GM19238 (cell line): ENCODE measurements around the gene ZNF761.
A peak's percentile ranks its signal among the peaks of the same experiment; 100 is the strongest.
"Not testable (repeated sequence)": the region's sequence is repeated elsewhere in the genome, so short reads cannot be mapped to it uniquely, and the experiment has no call there.

ENCODE experiments used
- DNase-seq: peaks from one replicate; pipeline ENCODE4 v3.0.0; 2011; ENCODE audit warnings: low spot score; ENCODE audit not compliant: insufficient read length

ZNF761 gene

DNA sequence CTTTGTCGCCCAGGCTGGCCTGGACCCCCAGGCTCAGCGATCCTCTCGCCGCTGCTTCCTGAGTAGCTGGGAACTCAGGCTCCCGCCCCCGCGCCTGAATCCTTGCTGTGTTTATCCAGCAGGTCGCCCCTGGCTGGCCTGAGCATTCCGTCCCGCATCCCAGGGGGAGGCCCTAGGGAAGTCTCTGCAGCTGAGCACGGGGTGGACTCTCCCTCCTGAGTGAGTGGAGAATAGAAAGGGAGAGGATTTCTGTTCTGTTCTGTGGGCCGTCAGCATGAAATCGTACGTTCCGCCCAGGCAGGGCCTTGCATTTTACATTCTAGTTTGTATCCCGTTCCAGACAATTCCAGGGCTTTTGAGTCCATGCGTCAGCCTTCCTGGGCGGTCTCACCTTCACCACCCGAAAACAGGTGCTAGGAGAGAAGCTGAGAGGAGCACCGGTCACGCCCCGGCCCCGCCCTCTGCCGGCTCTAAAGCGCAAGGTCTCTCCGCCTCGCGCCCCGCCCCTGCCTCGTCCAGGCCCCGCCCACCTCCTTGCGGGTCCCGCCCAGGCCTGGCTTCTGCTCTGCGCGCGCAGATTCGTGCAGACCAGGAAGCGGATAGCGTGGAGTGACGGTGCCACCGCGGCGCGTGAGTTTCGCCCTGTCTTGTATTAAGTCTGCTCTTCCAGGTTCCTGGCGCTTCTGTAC lies at the start of gene ZNF761:
Gene ZNF761 (plus strand): TSS at position 586 of the 689 bp plus-strand sequence. CDS start 15,285 bp downstream, outside the sequence.
- peak; percentile 72 for DNase-seq

DNA sequence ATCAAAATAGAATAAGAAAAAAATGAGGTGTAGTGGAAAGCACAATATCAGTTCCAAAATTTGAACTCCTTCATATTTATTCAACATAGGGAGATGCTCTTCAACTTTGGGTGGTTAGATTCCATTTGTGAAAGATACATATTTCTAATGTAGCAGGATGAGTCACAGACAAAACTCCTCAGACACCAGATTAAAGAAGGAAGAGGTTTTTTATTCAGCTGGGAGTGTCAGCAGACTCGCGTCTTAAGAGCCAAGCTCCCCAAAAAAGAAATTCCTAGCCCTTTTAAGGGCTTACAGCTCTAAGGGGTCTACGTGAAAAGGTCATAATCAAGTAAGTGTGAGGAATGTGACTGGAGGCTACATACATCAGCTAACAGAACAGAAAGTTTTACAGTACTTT lies 43.6 kb upstream of the ZNF761 start:
- DNase-seq, result no peak

DNA sequence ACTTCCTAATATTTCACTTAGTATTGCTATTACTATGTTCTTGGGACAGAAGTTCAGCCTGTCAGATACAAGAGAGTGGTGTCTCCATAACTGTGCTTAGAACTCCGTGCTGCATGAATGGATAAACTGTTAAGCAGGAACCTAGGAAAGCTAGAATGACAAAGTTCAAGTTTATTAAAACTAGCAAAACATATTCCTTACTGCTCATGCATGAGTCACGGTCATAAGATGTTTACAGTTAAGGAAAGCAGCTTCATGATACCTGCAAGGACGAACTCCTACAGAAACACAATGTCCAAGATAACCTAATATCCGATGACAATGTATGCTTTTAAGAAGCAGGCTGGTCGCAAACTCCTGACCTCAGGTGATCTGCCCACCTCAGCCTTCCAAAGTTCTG lies 42.9 kb upstream of the ZNF761 start:
- DNase-seq, result no peak

DNA sequence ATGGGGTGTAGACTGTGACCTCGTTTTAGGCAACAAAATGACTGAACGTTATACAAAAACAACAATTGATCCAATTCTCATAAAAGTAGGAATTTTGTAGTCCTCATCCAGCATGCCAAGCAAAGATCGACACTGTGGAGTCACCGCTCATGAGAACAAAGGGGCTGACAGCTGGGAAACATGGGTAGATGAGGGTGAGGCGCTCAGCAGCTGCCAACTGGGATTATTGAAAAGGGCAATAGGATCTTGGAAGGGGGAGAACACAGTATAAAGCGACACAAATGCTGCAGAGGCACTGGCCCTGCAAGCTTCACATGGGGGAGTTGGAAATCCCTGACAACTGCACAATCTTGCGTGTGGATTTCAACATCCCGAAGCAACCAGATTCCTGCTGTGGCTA lies 42.2 kb upstream of the ZNF761 start:
- DNase-seq, result no peak

DNA sequence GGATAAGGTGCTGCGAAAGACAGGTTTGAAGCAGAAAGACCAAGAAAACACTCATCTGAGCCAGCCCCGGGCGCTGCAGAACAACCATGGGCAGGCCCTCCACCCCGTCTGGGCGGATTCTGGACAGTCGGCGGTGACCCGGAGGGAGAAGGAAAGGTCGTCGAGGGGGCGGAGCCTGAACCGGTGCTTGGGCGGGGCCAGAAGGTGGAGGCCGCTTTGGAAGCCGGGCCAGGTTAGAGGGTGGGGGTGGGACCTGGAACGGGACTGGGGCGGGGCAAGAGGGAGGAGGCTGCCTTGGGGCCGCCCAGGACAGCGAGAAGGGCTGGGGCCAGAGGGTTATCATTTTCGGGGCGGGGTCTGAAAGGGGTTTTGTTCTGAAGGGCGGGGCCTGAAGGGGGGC lies 41.8 kb upstream of the ZNF761 start:
- no peak for DNase-seq

DNA sequence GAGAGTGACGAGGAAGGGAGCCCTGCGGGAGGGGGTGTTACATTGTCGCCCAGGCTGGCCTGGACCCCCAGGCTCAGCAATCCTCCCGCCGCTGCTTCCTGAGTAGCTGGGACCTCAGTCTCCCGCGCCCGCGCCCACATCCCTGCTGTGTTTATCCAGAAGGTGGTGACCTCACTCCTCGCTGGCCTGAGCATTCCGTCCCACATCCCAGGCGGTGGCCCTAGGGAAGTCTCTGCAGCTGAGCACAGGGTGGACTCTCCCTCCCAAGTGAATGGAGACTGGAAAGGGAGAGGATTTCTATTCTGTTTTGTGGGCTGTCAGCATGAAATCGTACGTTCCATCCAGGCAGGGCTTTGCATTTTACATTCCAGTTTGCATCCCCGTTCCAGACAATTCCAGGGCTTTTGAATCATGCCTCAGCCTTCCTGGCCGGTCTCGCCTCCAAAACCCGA lies 37.2 kb upstream of the ZNF761 start:
- no peak for DNase-seq

DNA sequence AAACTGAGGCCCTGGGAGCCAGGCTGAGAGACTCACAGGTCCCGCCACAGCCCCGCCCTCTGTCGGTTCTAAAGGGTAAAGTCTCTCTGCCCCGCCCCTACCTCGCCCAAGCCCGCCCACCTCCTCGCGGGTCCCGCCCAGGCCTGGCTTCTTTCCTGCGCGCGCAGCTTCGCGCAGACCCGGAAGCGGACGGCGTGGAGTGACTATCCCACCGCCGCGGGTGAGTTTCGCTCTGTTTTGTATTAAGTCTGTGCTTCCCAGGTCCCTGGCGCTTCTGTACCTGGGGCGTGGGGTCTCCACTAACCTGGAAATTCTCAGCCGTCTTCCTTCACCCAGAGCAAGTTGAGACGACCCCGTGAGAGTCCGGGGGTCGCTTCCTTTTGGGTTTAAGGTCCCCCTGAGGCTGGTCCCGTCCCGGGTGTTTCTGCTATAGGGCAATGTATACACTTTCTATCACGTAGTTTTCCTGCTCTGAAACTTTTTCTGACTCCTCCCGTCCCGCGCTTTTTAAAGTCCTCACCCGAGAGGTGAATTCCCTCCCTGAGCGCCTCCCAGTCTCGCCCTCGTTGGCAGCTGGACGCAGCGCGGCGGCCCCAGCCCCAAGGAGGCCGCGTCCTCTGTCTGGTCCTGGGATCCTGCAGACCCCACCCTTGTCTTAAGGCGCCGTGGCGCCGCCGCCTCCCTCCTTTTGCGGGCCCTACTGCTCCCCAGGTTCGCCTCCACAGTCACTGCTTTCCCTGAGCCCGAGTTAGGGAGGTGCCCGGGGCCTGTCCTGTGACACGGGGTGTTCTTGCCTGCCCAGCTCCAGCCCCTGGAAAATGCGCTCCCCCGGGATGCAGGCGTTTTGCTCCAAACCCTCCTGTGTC lies 36.6 kb upstream of the ZNF761 start, which contains the start of gene ZNF765:
Gene ZNF765 (plus strand): TSS at position 176 of the 866 bp plus-strand sequence. CDS start 2,867 bp downstream, outside the sequence.
- DNase-seq, result peak; percentile 85

DNA sequence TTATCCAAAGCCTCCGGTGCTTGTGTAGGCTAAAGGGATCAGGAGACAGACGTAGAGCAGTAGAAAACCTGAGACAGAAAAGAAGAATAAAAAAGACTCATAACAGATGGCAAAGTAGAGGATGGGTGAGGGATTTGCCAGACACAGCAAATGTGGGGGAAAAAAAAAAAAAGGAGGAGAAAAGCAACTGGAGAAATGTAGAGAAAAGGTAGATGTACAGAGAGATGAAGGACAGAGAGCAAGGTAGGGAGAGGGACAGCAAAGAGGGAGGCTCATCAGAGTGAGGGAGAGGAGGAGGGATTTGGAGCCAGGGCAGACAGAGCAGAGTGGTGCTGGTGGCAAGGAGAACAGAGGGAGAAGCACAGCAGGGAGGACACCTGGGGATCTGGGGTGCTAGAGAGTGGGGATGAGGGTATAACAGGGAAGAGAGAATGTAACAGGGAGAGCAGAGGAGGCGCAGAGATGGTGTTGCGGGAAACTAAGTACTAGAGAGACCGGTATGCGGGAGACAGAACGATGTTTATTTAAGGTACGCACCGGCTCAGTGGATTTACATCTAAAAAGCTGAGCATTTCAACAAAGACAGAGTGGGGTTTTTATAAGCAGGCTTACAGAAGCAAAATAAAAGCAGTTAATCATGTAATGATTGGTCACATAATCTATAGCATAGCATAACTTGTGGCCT lies 35.8 kb upstream of the ZNF761 start:
- DNase-seq, result not testable (repeated sequence)

DNA sequence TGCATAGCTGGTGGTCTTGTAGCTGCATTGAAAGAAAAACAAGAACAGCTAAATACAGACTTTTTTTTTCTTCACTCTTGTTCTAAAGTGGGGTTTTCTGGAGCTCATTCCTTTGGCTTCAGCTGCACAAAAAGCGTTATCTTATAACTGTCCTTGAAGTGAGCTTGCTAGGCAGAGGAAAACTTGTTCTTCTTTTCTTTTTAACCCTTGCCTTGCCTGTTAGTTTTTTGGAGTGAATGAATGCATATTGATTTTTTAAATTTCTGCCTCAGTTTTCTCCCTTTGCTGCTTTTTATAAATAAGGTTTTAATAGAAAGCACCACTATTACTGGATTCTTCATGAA lies 35.3 kb upstream of the ZNF761 start:
- no peak for DNase-seq

DNA sequence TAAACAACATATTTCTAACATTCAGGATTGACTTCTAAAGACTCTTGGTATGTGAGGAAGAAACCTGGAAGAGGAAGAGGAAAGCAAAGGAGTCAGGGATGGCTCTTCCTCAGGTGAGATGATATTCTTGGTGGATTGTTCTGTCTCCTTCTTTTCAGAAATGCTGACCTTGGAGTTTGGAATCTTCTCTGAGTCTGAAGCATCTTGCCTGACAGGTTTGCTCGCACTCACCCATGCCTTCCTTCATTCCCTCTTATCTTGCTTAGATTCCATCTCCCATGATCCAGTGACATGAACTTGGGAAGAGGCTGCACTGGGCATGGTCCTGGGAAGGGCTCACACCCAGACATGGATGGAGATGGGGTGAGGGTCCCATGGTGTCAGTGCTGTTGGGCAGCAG lies 33.9 kb upstream of the ZNF761 start:
- DNase-seq, result not testable (repeated sequence)

DNA sequence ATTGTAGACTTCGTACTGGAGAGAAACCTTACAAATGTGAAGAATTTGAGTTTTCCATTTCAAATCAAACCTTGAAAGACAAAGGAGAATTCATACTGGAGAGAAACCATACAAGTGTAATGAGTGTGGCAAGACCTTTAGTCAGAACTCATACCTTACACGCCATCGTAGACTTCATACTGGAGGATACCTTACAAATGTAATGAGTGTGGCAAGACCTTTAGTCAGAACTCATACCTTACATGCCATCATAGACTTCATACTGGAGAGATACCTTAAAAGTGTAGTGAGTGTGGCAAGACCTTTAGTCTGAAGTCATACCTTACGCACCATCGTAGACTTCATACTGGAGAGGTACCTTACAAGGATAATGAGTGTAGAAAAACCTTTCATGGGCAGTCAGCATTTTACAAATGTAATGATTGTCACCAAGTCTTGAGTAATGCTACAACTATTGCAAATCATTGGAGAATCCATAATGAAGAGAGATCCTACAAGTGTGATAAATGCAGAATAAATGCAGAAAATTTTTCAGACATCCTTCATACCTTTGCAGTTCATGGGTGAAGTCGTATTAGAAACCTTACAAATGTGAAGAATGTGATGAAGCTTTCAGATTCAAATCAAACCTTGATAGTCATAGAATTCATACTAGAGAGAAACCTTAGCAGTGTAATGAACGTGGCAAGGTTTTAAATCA lies 22.1 kb upstream of the ZNF761 start:
- DNase-seq, result no peak

DNA sequence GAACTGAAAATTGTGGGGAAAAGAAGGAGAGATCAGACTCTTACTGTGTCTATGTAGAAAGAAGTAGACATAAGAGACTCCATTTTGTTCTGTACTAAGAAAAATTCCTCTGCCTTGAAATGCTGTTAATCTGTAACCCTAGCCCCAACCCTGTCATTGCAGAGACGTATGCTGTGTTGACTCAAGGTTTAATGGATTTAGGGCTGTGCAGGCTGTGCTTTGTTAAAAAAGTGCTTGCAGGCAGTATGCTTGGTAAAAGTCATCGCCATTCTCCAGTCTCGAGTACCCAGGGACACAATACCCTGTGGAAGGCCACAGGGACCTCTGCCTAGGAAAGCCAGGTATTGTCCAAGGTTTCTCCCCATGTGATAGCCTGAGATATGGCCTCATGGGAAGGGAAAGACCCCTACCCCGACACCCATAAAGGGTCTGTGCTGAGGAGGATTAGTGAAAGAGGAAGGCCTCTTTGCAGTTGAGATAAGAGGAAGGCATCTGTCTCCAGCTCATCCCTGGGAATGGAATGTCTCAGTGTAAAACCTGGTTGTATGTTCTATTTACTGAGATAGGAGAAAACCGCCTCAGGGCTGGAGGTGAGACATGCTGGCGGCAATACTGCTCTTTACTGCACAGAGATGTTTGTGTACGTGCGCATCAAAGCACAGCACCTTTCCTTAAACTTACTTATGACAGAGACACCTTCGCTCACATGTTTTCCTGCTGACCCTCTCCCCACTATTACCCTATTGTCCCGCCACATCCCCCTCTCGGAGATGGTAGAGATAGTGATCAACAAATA lies 11.1 kb upstream of the ZNF761 start:
- DNase-seq, result not testable (repeated sequence)

DNA sequence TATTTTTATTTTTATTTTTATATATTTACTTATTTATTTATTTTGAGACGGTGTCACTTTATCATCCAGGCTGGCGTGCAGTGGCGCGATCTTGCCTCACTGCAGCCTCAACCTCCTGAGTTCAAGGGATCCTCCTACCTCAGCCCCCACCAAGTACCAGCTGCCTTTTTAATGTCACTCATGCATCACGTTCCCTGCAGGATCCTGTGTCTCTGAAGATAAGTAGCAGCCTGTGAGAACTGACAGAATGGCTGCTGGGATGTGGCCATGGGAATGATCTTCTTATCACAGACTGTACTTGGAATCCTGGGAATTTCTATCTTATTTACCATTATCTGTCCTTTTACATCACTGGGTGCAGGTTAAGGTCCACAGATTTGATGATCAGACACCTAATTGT lies 9.2 kb upstream of the ZNF761 start:
- no peak for DNase-seq

DNA sequence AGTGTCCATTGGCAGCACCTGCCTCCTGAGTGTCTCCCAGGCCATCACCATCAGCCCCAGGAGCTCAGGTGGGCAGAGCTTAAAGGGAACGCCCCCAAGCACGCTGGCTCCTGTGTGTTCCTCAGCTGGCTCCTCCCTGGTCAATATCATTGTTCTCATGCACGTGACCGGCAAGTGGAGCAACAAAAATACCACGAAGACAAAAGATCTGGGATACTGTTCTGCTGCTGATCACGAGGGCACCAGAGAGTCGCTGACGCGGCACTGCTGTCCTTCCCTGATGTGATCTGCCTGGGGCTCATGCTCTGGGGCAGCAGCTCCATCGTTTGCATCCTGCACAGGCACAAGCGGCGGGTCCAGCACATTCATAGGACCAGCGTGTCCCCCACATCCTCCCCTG lies 8.7 kb upstream of the ZNF761 start:
- DNase-seq, result not testable (repeated sequence)

DNA sequence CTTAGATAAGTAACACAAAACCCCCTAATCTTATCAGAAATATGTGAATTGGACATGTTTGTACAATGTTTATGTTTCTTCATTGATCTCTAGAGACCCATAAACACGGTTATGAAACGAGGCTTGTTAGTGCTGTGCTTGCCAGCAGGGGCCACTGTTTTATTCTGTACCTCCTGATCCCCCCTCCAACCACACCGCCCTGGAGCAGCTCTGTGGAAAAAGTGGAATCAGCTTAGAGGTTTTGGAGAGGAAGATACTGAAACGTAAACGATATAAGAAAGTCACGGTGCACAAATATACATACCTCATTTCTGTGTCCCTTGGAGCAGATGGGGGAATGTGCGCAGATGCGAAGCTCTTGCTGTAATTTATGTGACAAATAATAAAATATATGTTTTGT lies 8.1 kb upstream of the ZNF761 start:
- DNase-seq, result not testable (repeated sequence)

DNA sequence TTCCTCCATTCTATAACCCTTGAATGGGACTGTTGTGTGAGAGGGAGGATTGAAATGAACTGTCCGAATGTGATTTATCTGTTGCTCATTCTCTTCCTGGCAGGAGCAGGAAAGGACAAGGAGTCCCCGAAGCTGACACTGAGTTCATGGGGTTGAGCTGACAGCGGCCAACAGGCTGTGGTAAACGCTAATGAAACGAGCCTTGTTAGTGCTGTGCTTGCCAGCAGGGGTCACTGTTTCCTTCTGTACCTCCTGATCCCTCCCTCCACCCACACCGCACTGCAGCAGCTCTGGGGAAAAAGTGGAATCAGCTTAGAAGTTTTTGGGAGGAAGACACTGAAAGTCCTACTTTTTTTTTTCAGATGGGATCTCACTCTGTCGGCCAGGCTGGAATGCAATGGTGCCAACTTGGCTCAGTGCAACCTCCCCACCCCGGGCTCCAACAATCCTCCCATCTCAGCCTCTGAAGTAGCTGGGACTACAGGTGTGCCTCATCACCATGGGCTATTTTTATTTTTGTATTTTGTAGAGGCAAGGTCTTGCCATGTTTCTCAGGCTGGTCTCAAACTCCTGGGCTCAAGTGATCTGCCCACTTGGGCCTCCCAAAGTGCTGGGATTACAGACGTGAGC lies 6.7 kb upstream of the ZNF761 start:
- peak; percentile 8 for DNase-seq

DNA sequence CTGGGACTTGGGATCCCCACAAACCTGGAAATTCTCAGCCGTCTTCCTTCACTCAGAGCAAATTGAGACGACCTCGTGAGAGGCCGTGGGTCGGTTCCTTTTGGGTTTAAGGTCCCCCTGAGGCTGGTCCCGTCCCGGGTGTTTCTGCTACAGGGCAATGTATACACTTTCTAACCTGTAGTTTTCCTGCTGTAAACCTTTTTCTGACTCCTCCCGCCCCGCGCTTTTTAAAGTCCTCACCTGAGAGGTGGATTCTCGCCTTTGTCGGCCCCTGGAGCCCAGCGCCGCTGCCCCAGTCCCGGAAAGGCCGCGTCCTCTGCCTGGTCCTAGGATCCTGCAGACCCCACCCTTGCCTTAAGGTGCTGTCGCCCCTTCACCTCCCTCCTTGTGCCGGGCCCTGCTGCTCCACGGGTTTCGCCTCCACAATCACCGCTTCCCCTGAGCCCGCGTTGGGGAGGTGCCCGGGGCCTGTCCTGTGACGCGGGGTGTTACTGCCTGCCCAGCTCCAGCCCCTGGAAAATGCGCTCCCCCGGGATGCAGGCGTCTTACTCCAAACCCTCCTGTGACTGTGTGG lies 391 bp downstream of the ZNF761 start:
- peak; percentile 5 for DNase-seq

DNA sequence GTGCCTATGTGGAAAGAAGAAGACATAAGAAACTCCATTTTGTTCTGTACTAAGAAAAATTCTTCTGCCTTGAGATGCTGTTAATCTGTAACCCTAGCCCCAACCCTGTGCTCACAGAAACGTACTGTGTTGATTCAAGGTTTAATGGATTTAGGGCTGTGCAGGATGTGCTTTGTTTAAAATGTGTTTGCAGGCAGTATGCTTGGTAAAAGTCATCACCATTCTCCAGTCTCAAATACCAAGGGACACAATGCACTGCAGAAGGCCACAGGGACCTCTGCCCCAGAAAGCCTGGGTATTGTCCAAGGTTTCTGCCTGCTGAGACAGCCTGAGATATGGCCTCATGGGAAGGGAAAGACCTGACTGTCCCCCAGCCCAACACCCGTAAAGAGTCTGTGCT lies 12.0 kb downstream of the ZNF761 start:
- DNase-seq, result not testable (repeated sequence)

DNA sequence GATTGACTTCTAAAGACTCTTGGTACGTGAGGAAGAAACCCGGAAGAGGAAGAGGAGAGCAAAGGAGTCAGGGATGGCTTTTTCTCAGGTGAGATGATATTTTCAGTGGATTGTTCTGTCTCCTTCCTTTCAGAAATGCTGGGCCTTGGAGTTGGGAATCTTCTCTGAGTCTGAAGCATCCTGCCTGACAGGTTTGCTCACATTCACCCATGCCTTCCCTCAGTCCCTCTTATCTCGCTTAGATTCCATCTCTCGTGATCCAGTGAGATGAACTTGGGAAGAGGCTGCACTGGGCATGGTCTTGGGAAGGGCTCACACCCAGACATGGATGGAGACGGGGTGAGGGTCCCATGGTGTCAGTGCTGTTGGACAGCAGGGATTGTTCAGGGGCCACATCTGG lies 15.4 kb downstream of the ZNF761 start:
- DNase-seq, result not testable (repeated sequence)

DNA sequence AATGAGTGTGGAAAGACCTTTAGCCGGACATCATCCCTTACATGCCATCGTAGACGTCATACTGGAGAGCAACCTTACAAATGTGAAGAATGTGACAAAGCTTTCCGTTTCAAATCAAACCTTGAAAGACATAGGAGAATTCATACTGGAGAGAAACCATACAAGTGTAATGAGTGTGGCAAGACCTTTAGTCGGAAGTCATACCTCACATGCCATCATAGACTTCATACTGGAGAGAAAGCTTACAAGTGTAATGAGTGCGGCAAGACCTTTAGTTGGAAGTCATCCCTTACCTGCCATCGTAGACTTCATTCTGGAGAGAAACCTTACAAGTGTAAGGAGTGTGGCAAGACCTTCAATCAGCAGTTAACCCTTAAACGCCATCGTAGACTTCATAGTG lies 24.0 kb downstream of the ZNF761 start:
- no peak for DNase-seq
